Neural cell (in vitro differentiated cells): ENCODE measurements around the gene MICA. TPM values are rescaled to one million over a fixed set of nuclear protein-coding genes. Genes with fewer than 3 reads are reported as not detected.

Source experiments
- H2AFZ ChIP-seq: fragments of 200-600, 300-800 bp; sonication (generic), shearing (Covaris generic); 2 replicates; pipeline ENCODE4 v1.6.0; 2014; ENCODE audit warnings: low read depth, mild to moderate bottlenecking, antibody characterized with exemption, low read length, moderate library complexity
- H3F3A ChIP-seq: fragments of 200-600 bp; shearing (Covaris generic); 2 replicates; pipeline ENCODE4 v1.6.1; 2016; ENCODE audit warnings: mild to moderate bottlenecking, moderate library complexity, mixed read lengths, antibody characterized with exemption, low read length; ENCODE audit not compliant: insufficient read depth, poor library complexity, severe bottlenecking
- H3K27ac ChIP-seq: fragments of 200-600, 300-800 bp; sonication (generic), shearing (Covaris generic); 2 replicates; pipeline ENCODE4 v1.5.1; 2014; ENCODE audit warnings: mild to moderate bottlenecking, low read length, moderate library complexity
- H3K27me3 ChIP-seq: fragments of 300-800, 200-600 bp; sonication (generic), shearing (Covaris generic); 2 replicates; pipeline ENCODE4 v1.6.0; 2014; ENCODE audit warnings: mild to moderate bottlenecking, low read depth, low read length, moderate library complexity; ENCODE audit not compliant: insufficient read depth
- H3K36me3 ChIP-seq: fragments of 300-800, 200-600 bp; sonication (generic), shearing (Covaris generic); 2 replicates; pipeline ENCODE4 v1.5.1; 2014; ENCODE audit warnings: mild to moderate bottlenecking, antibody characterized with exemption, low read length, moderate library complexity; ENCODE audit not compliant: insufficient read depth
- H3K4me2 ChIP-seq: fragments of 300-800, 200-600 bp; sonication (generic), shearing (Covaris generic); 2 replicates; pipeline ENCODE4 v1.6.0; 2014; ENCODE audit warnings: mild to moderate bottlenecking, low read length
- H3K4me3 ChIP-seq: fragments of 300-800, 200-600 bp; sonication (generic), shearing (Covaris generic); 2 replicates; pipeline ENCODE4 v1.5.1; 2014; ENCODE audit warnings: mild to moderate bottlenecking, low read length, moderate library complexity
- H3K79me2 ChIP-seq: fragments of 200-600 bp; shearing (Covaris generic); replicated peaks from 2 replicates; pipeline ENCODE4 v1.6.0; 2014; ENCODE audit warnings: mild to moderate bottlenecking, low read length, moderate library complexity; ENCODE audit not compliant: insufficient read depth
- H3K9ac ChIP-seq: fragments of 300-800, 200-600 bp; sonication (generic), shearing (Covaris generic); 2 replicates; pipeline ENCODE4 v1.6.1; 2016; ENCODE audit warnings: mild to moderate bottlenecking, low read length, mixed read lengths
- H3K9me2 ChIP-seq: fragments of 200-600 bp; shearing (Covaris generic); 2 replicates; pipeline ENCODE4 v1.6.1; 2016; ENCODE audit warnings: mild to moderate bottlenecking, low read length, mixed read lengths; ENCODE audit not compliant: insufficient read depth
- H3K9me3 ChIP-seq: fragments of 200-600, 300-800 bp; sonication (generic), shearing (Covaris generic); 2 replicates; pipeline ENCODE4 v1.6.1; 2016; ENCODE audit warnings: mild to moderate bottlenecking, mixed run types, low read length, moderate library complexity, mixed read lengths
- H4K20me1 ChIP-seq: fragments of 200-600 bp; shearing (Covaris generic); 2 replicates; pipeline ENCODE4 v1.6.1; 2016; ENCODE audit warnings: mild to moderate bottlenecking, mixed run types; ENCODE audit not compliant: insufficient read depth
- CTCF ChIP-seq: fragments of 450-650 bp; IDR thresholded peaks from 2 replicates; pipeline ENCODE4 v1.5.1; 2014; ENCODE audit warnings: antibody characterized with exemption, mild to moderate bottlenecking, moderate library complexity; ENCODE audit not compliant: poor library complexity, severe bottlenecking
- EP300 ChIP-seq: fragments of 450-650 bp; conservative IDR thresholded peaks from 2 replicates; pipeline ENCODE4 v1.6.1; 2014; ENCODE audit warnings: antibody characterized with exemption, mild to moderate bottlenecking, moderate library complexity; ENCODE audit not compliant: poor library complexity, severe bottlenecking
- EZH2 ChIP-seq: fragments of 200-600, 300-800 bp; shearing (Covaris generic), sonication (generic); IDR thresholded peaks from 2 replicates; pipeline ENCODE4 v1.6.1; 2014; ENCODE audit warnings: antibody characterized with exemption, low read length, borderline replicate concordance, mild to moderate bottlenecking; ENCODE audit not compliant: insufficient read depth, poor library complexity, severe bottlenecking
- MXI1 ChIP-seq: fragments of 450-650 bp; conservative IDR thresholded peaks from 2 replicates; pipeline ENCODE4 v1.6.1; 2014; ENCODE audit warnings: antibody characterized with exemption, mild to moderate bottlenecking; ENCODE audit not compliant: poor library complexity, severe bottlenecking
- POLR2AphosphoS5 ChIP-seq: IDR thresholded peaks from 2 replicates; pipeline ENCODE4 v1.6.1; 2012
- RAD21 ChIP-seq: fragments of 450-650 bp; conservative IDR thresholded peaks from 2 replicates; pipeline ENCODE4 v1.6.1; 2014; ENCODE audit warnings: antibody characterized with exemption, mild to moderate bottlenecking, moderate library complexity
- REST ChIP-seq: IDR thresholded peaks from 2 replicates; pipeline ENCODE4 v1.6.1; 2012; ENCODE audit warnings: borderline replicate concordance
- SMC3 ChIP-seq: fragments of 450-650 bp; conservative IDR thresholded peaks from 2 replicates; pipeline ENCODE4 v1.6.1; 2014; ENCODE audit warnings: antibody characterized with exemption, mild to moderate bottlenecking, moderate library complexity; ENCODE audit not compliant: poor library complexity
- TAF1 ChIP-seq: IDR thresholded peaks from 2 replicates; pipeline ENCODE4 v1.6.1; 2012; ENCODE audit warnings: low read depth
- polyA plus RNA-seq: library from polyadenylated mRNA; depleted of rRNA; stranded (reverse); fragments of >200 nt; gene quantifications from 2 replicates; pipeline ENCODE4 v1.2.3, GENCODE V29; 2014

The MICA gene
- polyA plus RNA-seq, 1 donor from 2014 or later = 0.87 TPM

GRCh38 chr6:31405996-31406395 lies 2.6 kb downstream of the MICA start:
- H3K27me3 ChIP-seq = peaks cover 28% of the 10 kb centered on the region

GRCh38 chr6:31407699-31408098 lies 4.3 kb downstream of the MICA start:
- no peak overlapping the region for H3K27ac ChIP-seq
- H3K27me3 ChIP-seq = peaks cover 18% of the 10 kb centered on the region
- H3F3A ChIP-seq = no peaks in the 10 kb centered on the region
- H3K9me2 ChIP-seq = no peaks in the 10 kb centered on the region
- no peak overlapping the region for H3K9ac ChIP-seq
- H4K20me1 ChIP-seq = no peaks in the 10 kb centered on the region
- H3K79me2 ChIP-seq = no peaks in the 10 kb centered on the region
- no peak overlapping the region for H3K4me2 ChIP-seq
- H3K9me3 ChIP-seq = no peaks in the 10 kb centered on the region
- H3K4me3 ChIP-seq = no peak overlapping the region
- H3K36me3 ChIP-seq = no peaks in the 10 kb centered on the region
- H2AFZ ChIP-seq = no peak overlapping the region
- TF ChIP-seq EZH2 = no peak
- no peak for TF ChIP-seq REST
- no peak for TF ChIP-seq RAD21
- TF ChIP-seq EP300 = no peak
- TF ChIP-seq MXI1 = no peak
- TF ChIP-seq TAF1 = no peak
- TF ChIP-seq POLR2AphosphoS5 = no peak
- no peak for TF ChIP-seq SMC3

More at GRCh38 chr6:31405996-31406395, 2.6 kb downstream of the MICA start:
- Histone ChIP-seq H3F3A (no peaks in the 10 kb centered on the region), H3K36me3 (no peaks in the 10 kb centered on the region), H3K9me2 (no peaks in the 10 kb centered on the region), H3K9me3 (no peaks in the 10 kb centered on the region), H3K4me2 (no peak overlapping the region), H4K20me1 (no peaks in the 10 kb centered on the region), H3K79me2 (no peaks in the 10 kb centered on the region), H3K27ac (no peak overlapping the region), H2AFZ (no peak overlapping the region), H3K4me3 (no peak overlapping the region), H3K9ac (no peak overlapping the region)
- TF ChIP-seq RAD21 = no peak
- TF ChIP-seq TAF1 = no peak
- no peak for TF ChIP-seq EP300
- no peak for TF ChIP-seq REST
- no peak for TF ChIP-seq CTCF
- no peak for TF ChIP-seq SMC3
- TF ChIP-seq MXI1 = no peak
- TF ChIP-seq EZH2 = no peak
- no peak for TF ChIP-seq POLR2AphosphoS5
